Adrenal gland (tissue), 12 donors: Measurements from ENCODE around the gene VPS50. TPM values are rescaled to one million over a fixed set of nuclear protein-coding genes. Genes with fewer than 3 reads are reported as not detected.
"Not testable (repeated sequence)": the region's sequence is repeated elsewhere in the genome, so short reads cannot be mapped to it uniquely, and the experiment has no call there.

Experiments used
- DNase-seq, 7 donors: peaks; one replicate each; pipeline ENCODE4 v3.0.0-alpha.2; 2019 to 2020
- H3K27ac ChIP-seq, 5 donors: fragments of 200-600 bp; sonication (generic) in 4 of 5; 1 replicate in 3 of 5; 2 replicates in 2 of 5; pipeline versions ENCODE4 v1.5.1 to v1.8.0; 2016 to 2020; ENCODE audit warnings: mild to moderate bottlenecking in 1 of 5
- H3K27me3 ChIP-seq: fragments of 200-600 bp; 2 replicates; pipeline ENCODE4 v1.8.0; 2021
- H3K36me3 ChIP-seq, 2 donors: fragments of 200-600 bp; replicated peaks in 1 of 2; 1 replicate in 1 of 2; 2 replicates in 1 of 2; pipeline versions ENCODE4 v1.5.1 to v1.8.0; 2018 to 2022
- H3K4me1 ChIP-seq, 2 donors: fragments of 200-600 bp; replicated peaks in 1 of 2; 1 replicate in 1 of 2; 2 replicates in 1 of 2; pipeline versions ENCODE4 v1.5.1 to v1.8.0; 2018 to 2021
- H3K4me3 ChIP-seq, 4 donors: fragments of 200-600 bp; sonication (generic) in 3 of 4; one replicate each; pipeline ENCODE4 v1.5.1; 2016 to 2018
- H3K9me3 ChIP-seq, 3 donors: fragments of 200-600 bp; sonication (generic) in 1 of 3; replicated peaks in 1 of 3; 1 replicate in 2 of 3; 2 replicates in 1 of 3; pipeline versions ENCODE4 v1.5.1 to v1.8.0; 2016 to 2021
- CTCF ChIP-seq, 6 experiments: fragments of 450-650 bp in 4 of 6; fragments of 200-600 bp in 2 of 6; sonication (generic) in 1 of 6; IDR thresholded peaks; 1 replicate in 5 of 6; 2 replicates in 1 of 6; pipeline versions ENCODE4 v1.5.1 to v1.8.0; 2016 to 2021; ENCODE audit warnings: antibody characterized with exemption in 6 of 6, mild to moderate bottlenecking in 2 of 6, moderate library complexity in 1 of 6
- POLR2A ChIP-seq, 2 donors: fragments of 450-650 bp; IDR thresholded peaks; one replicate each; pipeline ENCODE4 v1.6.1; 2017; ENCODE audit warnings: antibody characterized with exemption in 2 of 2, mild to moderate bottlenecking in 2 of 2, moderate library complexity in 1 of 2
- WGBS, 4 donors: extraction: QIAGEN DNeasy Blood & Tissue Kit in 2 of 4; methylation state at CpG; one replicate each; pipeline versions ENCODE4 v1.1.5 to v1.1.7; 2013 to 2017; 5-methylcytosine and 5-hydroxymethylcytosine counted together
- intact Hi-C, 2 donors: fragments of 100-400 bp; cut with DNase I; formaldehyde crosslinking; loops; one replicate each; pipeline versions ENCODE4 v1.14.1 to v1.15.0; 2022 to 2023
- polyA plus RNA-seq, 3 donors: library from polyadenylated mRNA; stranded (reverse); fragments of 200-250 nt in 2 of 3; fragments of 350-450 nt in 1 of 3; fragmentation: Illumina TruSeq in 1 of 3; extraction: RNeasy Lipid Tissue Mini Kit (QIAGEN cat#74804) in 1 of 3; gene quantifications; one replicate each; pipeline ENCODE4 v1.2.3, GENCODE V29; 2013 to 2014
- total RNA-seq, 9 donors: library from RNA; depleted of rRNA in 4 of 9; stranded (reverse); fragments of >200 nt in 4 of 9; fragments of 120-200 nt in 1 of 9; fragmentation: NEBNext Ultra II Directional in 1 of 9; extraction: Animal tissue kit (Norgen Biotek cat#: 25700) in 1 of 9; gene quantifications; one replicate each; pipeline versions ENCODE4 v1.1.0 to v1.2.4, GENCODE V29; 2013 to 2023
- donor health status: healthy with polysubstance abuse.
- donor health status: Bipolar disorder and iron deficiency.
- donor health status: DM: yes; HTN: yes; CAD: no.
- donor health status: DM: no; HTN: no; CAD: no.
- donor health status: DM: no; HTN: no; CAD: no.
- donor health status: DM: yes; HTN: yes; CAD: no.

VPS50 gene
- total and polyA plus RNA-seq, 12 donors = 6.9 to 60.6 (median 24.0) TPM

DNA sequence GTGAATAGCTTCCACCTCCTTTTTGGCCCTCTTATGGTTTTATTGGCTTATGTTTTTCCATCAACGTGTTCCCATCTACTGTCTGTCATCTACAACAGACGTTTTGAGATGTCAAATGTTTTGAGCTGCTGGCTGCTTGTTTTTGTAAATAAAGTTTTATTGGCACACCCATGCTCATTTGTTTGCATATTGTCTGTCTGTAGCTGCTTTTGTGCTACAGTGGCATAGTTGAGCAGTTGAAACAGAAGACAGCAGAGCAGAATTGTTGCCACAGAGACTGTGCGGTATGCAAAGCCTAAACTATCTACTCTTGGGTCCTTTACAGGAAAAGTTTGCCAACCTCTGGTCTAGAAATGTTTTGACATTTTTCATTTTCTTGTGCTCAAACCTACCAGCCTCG lies 88.7 kb downstream of the VPS50 start:
- intact Hi-C loops = no loop called here
- TF ChIP-seq POLR2A (IDR thresholded peaks at IDR 0.05) = no peak
- no peak for TF ChIP-seq CTCF (IDR thresholded peaks at IDR 0.05)
- DNase-seq = no peak
- no peak overlapping the region for H3K4me3 ChIP-seq
- no peaks in the 10 kb centered on the region for H3K36me3 ChIP-seq
- H3K27me3 ChIP-seq = no peaks in the 10 kb centered on the region
- no peaks in the 10 kb centered on the region for H3K4me1 ChIP-seq
- WGBS, 4 donors = 94 to 98% (median 95%) methylated on average over 4 of the region's 4 CpGs
- no peak overlapping the region for H3K27ac ChIP-seq
- H3K9me3 ChIP-seq = no peaks in the 10 kb centered on the region

DNA sequence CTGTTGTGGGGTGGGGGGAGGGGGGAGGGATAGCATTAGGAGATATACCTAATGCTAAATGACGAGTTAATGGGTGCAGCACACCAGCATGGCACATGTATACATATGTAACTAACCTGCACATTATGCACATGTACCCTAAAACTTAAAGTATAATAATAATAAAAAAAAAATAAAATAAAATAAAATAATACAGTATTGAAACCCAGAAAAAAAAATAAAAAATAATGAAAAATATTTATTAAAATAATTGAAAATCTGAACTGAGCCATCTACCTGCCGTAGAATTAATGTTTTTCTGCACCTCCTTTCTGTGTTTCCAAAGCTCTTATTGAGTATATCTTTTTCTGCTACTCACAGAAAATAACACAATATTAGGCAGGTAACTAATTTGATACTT lies 94.1 kb downstream of the VPS50 start:
- intact Hi-C loops, H3K27ac ChIP-seq, H3K36me3 ChIP-seq, H3K4me3 ChIP-seq, H3K9me3 ChIP-seq, DNase-seq, H3K27me3 ChIP-seq, H3K4me1 ChIP-seq: not testable (repeated sequence)
- 93 to 99% (median 97%) methylated on average over 1 to 2 of the region's 2 CpGs for WGBS, 4 donors

DNA sequence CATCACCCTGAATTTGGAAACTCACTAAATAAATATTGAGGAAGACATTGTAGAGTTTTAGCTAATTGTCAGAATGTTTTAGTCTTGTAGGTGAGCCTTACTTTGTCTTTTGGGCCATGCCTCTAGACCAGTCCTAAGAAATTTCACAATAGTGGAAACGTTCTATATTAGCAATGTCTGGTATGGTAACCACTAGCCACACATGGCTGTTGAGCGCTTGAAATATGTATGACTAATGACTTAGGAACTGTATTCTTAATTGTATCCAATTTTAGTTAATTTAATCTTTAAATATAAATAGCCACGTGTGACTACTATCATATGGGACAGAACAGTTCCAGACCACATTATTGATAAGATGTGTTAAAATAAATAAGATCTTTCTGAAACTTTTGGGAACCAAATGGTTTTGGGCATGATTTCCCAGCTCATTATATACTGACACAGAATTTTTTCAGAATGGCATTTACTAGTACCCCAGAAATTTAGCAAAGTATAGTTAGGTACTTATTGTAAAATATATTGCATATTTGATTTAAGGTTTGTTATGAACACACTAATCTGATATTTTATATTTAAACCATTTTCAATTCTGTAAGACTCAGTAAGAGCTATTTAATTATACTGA lies 95.0 kb downstream of the VPS50 start:
- no peaks in the 10 kb centered on the region for H3K27me3 ChIP-seq

GRCh38 chr7:93331706-93332105 lies 99.5 kb downstream of the VPS50 start:
- no peak for DNase-seq
- Histone ChIP-seq H3K36me3 (no peaks in the 10 kb centered on the region), H3K4me1 (no peaks in the 10 kb centered on the region), H3K27ac (no peak overlapping the region), H3K9me3 (no peaks in the 10 kb centered on the region), H3K27me3 (no peaks in the 10 kb centered on the region), H3K4me3 (no peak overlapping the region)
- WGBS, 4 donors = 78 to 96% (median 94%) methylated on average over 3 of the region's 3 CpGs
- intact Hi-C loops = no loop called here
- TF ChIP-seq CTCF (IDR thresholded peaks at IDR 0.05) (no peak), POLR2A (IDR thresholded peaks at IDR 0.05) (no peak)

More for the DNA sequence above, 95.0 kb downstream of the VPS50 start:
- no peak for DNase-seq
- TF ChIP-seq CTCF (IDR thresholded peaks at IDR 0.05) = no peak
- no peak for TF ChIP-seq POLR2A (IDR thresholded peaks at IDR 0.05)
- no peaks in the 10 kb centered on the region for H3K36me3 ChIP-seq
- H3K4me3 ChIP-seq = no peak overlapping the region
- H3K9me3 ChIP-seq = no peaks in the 10 kb centered on the region
- intact Hi-C loops = no loop called here
- no peaks in the 10 kb centered on the region for H3K4me1 ChIP-seq
- WGBS, 4 donors = 90 to 96% (median 94%) methylated on average over 3 of the region's 3 CpGs
- H3K27ac ChIP-seq = no peak overlapping the region

- TF ChIP-seq CTCF (IDR thresholded peaks at IDR 0.05) (no peak), POLR2A (IDR thresholded peaks at IDR 0.05) (no peak)
- H3K36me3 ChIP-seq = no peaks in the 10 kb centered on the region
- H3K27ac ChIP-seq = no peak overlapping the region
- intact Hi-C loops = no loop called here
- no peaks in the 10 kb centered on the region for H3K4me1 ChIP-seq
- no peak for DNase-seq
- no peaks in the 10 kb centered on the region for H3K9me3 ChIP-seq
- no peak overlapping the region for H3K4me3 ChIP-seq
- 90 to 93% (median 91%) methylated on average over 2 of the region's 2 CpGs for WGBS, 4 donors
- no peaks in the 10 kb centered on the region for H3K27me3 ChIP-seq
Observed at GRCh38 chr7:93332172-93332571, 100.0 kb downstream of the VPS50 start.
